ENCODE measurements around the gene EEIG1. TPM values are rescaled to one million over a fixed set of nuclear protein-coding genes. Genes with fewer than 3 reads are reported as not detected.
A peak's percentile ranks its signal among the peaks of the same experiment; 100 is the strongest.

EEIG1 gene
- total and polyA plus RNA-seq, 9 of the 15 experiments (the other 6 are each of a cell fraction or from before 2014, with no cell fraction given), result 0.17 to 16.7 (median 3.6) TPM

DNA sequence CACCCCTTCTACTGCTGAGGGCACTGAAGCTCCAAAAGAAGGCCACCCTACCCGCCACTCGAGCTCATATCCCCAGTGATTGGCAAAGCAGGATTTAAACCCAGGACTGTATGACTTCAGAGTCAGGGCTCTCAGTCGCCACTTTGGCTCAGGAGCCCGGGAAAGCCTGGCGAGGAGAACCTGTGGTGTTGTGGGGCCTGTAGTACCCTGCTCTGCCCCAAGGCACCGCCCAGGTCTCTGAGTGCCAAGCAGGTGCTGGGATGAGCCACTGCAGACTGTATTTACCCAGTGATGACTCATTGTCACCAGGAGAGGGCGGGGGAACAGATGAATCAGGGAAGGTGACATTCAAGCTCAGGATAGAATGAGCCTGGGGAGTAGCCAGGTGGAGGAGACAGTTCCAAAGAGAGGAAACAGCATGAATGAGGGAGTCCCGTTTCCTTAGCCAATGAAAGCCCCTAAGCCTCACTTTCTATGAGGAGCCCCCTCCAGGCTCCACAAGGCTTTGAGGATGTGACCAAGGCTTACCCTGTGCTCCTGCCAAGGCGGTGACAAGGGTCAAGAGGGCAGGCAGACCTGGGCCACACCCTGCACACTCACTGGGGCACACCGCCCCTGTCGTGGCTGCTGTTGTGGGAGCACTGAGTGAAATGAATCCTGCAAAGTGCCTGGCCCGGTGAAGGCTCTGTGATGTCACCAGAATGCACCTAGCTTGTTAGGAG lies 25.3 kb downstream of the EEIG1 start (continued):
- TF ChIP-seq ZC3H8 (IDR thresholded peaks at IDR 0.05) (no peak), NONO (IDR thresholded peaks at IDR 0.05; ENCODE audit: low read depth in 2 of 2, low read length in 1 of 2) (no peak), CBFB (CRISPR knock-in tag; IDR thresholded peaks at IDR 0.05) (no peak), SAFB2 (IDR thresholded peaks at IDR 0.05; ENCODE audit: borderline replicate concordance, low read depth, low read length, severe bottlenecking) (no peak), CEBPB (tag; IDR thresholded peaks at IDR 0.05) (no peak), NCOA1 (IDR thresholded peaks at IDR 0.05; ENCODE audit: low read depth) (no peak), CBX3 (IDR thresholded peaks at IDR 0.05; ENCODE audit: borderline replicate concordance in 1 of 2, low read length in 2 of 2) (no peak), MAX (CRISPR knock-in tag; IDR thresholded peaks at IDR 0.05) (peak; percentile 10; the same call in 1 of the 2 replicates), MYNN (IDR thresholded peaks at IDR 0.05) (peak; percentile 88), MYNN (CRISPR knock-in tag; IDR thresholded peaks at IDR 0.05) (no peak), GABPB2 (CRISPR knock-in tag; conservative IDR thresholded peaks at IDR 0.05) (no peak), ZNF696 (CRISPR knock-in tag; conservative IDR thresholded peaks at IDR 0.05) (no peak), VEZF1 (CRISPR knock-in tag; IDR thresholded peaks at IDR 0.05) (peak; percentile 52; the same call in 1 of the 2 replicates), SMAD1 (IDR thresholded peaks at IDR 0.05; ENCODE audit: low read depth, low read length, partially characterized antibody) (no peak), ZNF311 (CRISPR knock-in tag; IDR thresholded peaks at IDR 0.05) (no peak), MEIS2 (IDR thresholded peaks at IDR 0.05; ENCODE audit: partially characterized antibody) (peak; percentile 64), NR2C2 (CRISPR knock-in tag; IDR thresholded peaks at IDR 0.05) (no peak), NR2C2 (tag; IDR thresholded peaks at IDR 0.05) (no peak), SMARCC2 (IDR thresholded peaks at IDR 0.05; ENCODE audit: low read depth) (peak; percentile 45; the same call in 1 of the 2 replicates), HDAC3 (IDR thresholded peaks at IDR 0.05; ENCODE audit: borderline replicate concordance, partially characterized antibody) (no peak), ZNF77 (CRISPR knock-in tag; IDR thresholded peaks at IDR 0.05) (no peak), TEAD4 (IDR thresholded peaks at IDR 0.05; ENCODE audit: low read length) (0 out of 2 replicates have a peak, but pooled peaks have one; percentile 25), TEAD4 (CRISPR knock-in tag; IDR thresholded peaks at IDR 0.05; ENCODE audit: borderline replicate concordance) (no peak), TFAM (CRISPR knock-in tag; conservative IDR thresholded peaks at IDR 0.05) (no peak)
- TF ChIP-seq, protein P1, sequence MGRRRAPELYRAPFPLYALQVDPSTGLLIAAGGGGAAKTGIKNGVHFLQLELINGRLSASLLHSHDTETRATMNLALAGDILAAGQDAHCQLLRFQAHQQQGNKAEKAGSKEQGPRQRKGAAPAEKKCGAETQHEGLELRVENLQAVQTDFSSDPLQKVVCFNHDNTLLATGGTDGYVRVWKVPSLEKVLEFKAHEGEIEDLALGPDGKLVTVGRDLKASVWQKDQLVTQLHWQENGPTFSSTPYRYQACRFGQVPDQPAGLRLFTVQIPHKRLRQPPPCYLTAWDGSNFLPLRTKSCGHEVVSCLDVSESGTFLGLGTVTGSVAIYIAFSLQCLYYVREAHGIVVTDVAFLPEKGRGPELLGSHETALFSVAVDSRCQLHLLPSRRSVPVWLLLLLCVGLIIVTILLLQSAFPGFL (CRISPR knock-in tag; IDR thresholded peaks at IDR 0.05), result no peak
- TF ChIP-seq, protein P2, sequence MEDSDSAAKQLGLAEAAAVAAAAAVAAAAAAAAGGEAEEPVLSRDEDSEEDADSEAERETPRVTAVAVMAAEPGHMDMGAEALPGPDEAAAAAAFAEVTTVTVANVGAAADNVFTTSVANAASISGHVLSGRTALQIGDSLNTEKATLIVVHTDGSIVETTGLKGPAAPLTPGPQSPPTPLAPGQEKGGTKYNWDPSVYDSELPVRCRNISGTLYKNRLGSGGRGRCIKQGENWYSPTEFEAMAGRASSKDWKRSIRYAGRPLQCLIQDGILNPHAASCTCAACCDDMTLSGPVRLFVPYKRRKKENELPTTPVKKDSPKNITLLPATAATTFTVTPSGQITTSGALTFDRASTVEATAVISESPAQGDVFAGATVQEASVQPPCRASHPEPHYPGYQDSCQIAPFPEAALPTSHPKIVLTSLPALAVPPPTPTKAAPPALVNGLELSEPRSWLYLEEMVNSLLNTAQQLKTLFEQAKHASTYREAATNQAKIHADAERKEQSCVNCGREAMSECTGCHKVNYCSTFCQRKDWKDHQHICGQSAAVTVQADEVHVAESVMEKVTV (CRISPR knock-in tag; IDR thresholded peaks at IDR 0.05), result 0 out of 2 replicates have a peak, but pooled peaks have one; percentile 39

Data from K562 (cell line).